ENCODE results near the gene MZF1. TPM values are rescaled to one million over a fixed set of nuclear protein-coding genes. Genes with fewer than 3 reads are reported as not detected.

Gene MZF1
- total and polyA plus RNA-seq, 2 experiments from 2014 or later = 10.2 to 21.8 TPM

DNA sequence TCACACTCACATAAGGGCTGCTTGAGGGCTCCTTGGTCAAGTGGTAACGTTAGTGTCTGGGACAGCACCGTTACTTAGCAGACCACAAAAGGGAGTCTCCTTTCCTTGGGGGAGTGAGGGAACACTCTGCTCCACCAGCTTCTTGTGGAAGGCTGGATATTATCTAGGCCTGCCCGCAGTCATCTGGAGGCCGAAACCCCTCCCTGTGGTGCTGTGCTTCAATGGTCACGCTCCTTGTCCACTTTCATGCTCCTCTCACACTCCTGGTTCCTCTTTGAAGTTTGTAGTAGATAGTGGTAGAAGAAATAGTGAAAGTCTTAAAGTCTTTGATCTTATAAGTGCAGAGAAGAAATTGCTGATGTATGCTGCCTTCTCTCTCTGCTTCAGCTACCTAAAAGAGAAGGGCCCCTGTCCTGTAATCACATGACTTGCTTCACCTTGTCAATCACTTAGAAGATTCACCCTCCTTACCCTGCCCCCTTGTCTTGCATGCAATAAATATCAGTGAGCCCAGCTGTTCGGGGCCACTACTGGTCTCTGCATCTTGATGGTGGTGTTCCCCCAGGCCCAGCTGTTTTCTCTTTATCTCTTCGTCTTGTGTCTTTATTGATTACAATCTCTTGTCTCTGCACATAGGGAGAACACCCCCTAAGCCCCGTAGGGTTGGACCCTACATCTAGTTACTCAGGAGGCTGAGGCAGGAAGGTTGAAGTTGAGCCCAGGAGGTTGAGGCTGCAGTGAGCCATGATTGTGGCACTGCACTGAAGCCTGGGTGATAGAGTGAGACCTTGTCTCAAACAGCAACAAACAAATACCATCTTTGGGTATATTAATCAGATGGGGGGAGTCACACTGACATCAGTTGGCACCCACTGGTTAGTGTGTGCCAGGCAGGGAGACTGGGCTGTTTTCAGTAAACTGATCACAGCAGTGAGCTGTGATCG is 11.6 kb upstream of the MZF1 start:
- Mint-ChIP-seq H3K27me3 (ENCODE audit: insufficient read depth, low read depth, poor library complexity) (peaks cover 10% of the 10 kb centered on the region), H3K36me3 (ENCODE audit: low read depth) (peaks cover 19% of the 10 kb centered on the region), H3K9me3 (peaks cover 3% of the 10 kb centered on the region; the same call in 1 of the 3 replicates), H3K27ac (no peak overlapping the region), H3K4me1 (peaks cover 12% of the 10 kb centered on the region), H3K4me3 (no peak overlapping the region)
- Histone ChIP-seq H3K4me2 (no peak overlapping the region), H3K27me3 (ENCODE audit: insufficient read depth) (no peaks in the 10 kb centered on the region), H2AFZ (no peak overlapping the region), H3K4me3 (no peak overlapping the region), H3F3A (replicated peaks; ENCODE audit: low read depth) (peaks cover 6% of the 10 kb centered on the region; the same call in 1 of the 2 replicates), H3K36me3 (ENCODE audit: insufficient read depth) (no peaks in the 10 kb centered on the region; the same call in 1 of the 2 replicates), H3K27ac (ENCODE audit: low read depth) (no peak overlapping the region), H4K20me1 (replicated peaks; ENCODE audit: insufficient read depth) (0 out of 2 replicates have a peak, but pooled peaks cover 11% of the 10 kb centered on the region), H3K9me2 (ENCODE audit: insufficient read depth) (no peaks in the 10 kb centered on the region), H3K4me1 (ENCODE audit: insufficient read depth) (no peaks in the 10 kb centered on the region), H3K79me2 (replicated peaks; ENCODE audit: insufficient read depth) (peaks cover 3% of the 10 kb centered on the region; the same call in 1 of the 2 replicates)
- TF ChIP-seq NANOG (IDR thresholded peaks at IDR 0.05; ENCODE audit: borderline replicate concordance) (no peak), ZNF114 (CRISPR knock-in tag; IDR thresholded peaks at IDR 0.05) (no peak)
- ATAC-seq = no peak
- no peak for DNase-seq (ENCODE audit: low spot score)

DNA sequence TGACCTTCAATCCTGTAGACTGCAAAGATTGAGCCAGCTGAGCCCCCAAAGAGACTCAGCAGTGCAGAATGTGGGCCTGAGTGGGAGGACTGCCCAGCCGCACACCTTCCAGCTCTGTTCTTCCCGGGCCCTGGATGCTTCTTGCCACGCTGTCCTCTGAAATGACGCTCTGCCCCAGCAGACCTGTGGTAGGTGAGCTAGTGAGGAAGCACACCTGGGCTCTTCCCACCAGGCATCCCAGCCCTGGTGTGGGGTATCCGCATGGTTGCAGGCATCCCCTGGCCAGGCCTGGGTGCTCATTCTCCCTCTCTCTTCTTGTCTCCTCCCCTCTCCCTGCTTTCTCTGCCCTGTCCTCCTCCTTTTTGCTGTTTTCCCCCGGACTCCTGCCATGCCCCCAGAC is 9.8 kb upstream of the MZF1 start:
- no peak for ATAC-seq
- TF ChIP-seq, protein P1, sequence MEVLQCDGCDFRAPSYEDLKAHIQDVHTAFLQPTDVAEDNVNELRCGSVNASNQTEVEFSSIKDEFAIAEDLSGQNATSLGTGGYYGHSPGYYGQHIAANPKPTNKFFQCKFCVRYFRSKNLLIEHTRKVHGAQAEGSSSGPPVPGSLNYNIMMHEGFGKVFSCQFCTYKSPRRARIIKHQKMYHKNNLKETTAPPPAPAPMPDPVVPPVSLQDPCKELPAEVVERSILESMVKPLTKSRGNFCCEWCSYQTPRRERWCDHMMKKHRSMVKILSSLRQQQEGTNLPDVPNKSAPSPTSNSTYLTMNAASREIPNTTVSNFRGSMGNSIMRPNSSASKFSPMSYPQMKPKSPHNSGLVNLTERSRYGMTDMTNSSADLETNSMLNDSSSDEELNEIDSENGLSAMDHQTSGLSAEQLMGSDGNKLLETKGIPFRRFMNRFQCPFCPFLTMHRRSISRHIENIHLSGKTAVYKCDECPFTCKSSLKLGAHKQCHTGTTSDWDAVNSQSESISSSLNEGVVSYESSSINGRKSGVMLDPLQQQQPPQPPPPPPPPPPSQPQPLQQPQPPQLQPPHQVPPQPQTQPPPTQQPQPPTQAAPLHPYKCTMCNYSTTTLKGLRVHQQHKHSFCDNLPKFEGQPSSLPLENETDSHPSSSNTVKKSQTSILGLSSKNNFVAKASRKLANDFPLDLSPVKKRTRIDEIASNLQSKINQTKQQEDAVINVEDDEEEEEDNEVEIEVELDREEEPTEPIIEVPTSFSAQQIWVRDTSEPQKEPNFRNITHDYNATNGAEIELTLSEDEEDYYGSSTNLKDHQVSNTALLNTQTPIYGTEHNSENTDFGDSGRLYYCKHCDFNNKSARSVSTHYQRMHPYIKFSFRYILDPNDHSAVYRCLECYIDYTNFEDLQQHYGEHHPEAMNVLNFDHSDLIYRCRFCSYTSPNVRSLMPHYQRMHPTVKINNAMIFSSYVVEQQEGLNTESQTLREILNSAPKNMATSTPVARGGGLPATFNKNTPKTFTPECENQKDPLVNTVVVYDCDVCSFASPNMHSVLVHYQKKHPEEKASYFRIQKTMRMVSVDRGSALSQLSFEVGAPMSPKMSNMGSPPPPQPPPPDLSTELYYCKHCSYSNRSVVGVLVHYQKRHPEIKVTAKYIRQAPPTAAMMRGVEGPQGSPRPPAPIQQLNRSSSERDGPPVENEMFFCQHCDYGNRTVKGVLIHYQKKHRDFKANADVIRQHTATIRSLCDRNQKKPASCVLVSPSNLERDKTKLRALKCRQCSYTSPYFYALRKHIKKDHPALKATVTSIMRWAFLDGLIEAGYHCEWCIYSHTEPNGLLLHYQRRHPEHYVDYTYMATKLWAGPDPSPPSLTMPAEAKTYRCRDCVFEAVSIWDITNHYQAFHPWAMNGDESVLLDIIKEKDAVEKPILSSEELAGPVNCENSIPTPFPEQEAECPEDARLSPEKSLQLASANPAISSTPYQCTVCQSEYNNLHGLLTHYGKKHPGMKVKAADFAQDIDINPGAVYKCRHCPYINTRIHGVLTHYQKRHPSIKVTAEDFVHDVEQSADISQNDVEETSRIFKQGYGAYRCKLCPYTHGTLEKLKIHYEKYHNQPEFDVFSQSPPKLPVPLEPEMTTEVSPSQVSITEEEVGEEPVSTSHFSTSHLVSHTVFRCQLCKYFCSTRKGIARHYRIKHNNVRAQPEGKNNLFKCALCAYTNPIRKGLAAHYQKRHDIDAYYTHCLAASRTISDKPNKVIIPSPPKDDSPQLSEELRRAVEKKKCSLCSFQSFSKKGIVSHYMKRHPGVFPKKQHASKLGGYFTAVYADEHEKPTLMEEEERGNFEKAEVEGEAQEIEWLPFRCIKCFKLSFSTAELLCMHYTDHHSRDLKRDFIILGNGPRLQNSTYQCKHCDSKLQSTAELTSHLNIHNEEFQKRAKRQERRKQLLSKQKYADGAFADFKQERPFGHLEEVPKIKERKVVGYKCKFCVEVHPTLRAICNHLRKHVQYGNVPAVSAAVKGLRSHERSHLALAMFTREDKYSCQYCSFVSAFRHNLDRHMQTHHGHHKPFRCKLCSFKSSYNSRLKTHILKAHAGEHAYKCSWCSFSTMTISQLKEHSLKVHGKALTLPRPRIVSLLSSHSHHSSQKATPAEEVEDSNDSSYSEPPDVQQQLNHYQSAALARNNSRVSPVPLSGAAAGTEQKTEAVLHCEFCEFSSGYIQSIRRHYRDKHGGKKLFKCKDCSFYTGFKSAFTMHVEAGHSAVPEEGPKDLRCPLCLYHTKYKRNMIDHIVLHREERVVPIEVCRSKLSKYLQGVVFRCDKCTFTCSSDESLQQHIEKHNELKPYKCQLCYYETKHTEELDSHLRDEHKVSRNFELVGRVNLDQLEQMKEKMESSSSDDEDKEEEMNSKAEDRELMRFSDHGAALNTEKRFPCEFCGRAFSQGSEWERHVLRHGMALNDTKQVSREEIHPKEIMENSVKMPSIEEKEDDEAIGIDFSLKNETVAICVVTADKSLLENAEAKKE (CRISPR knock-in tag; IDR thresholded peaks at IDR 0.05) = no peak
- no peak for TF ChIP-seq POLR2AphosphoS5 (IDR thresholded peaks at IDR 0.05; ENCODE audit: low read depth)
- no peak for TF ChIP-seq EZH2phosphoT487 (IDR thresholded peaks at IDR 0.05; ENCODE audit: unreplicated experiment)
- no peak for TF ChIP-seq STAT1 (IDR thresholded peaks at IDR 0.05; ENCODE audit: unreplicated experiment)
- TF ChIP-seq ZNF331 (CRISPR knock-in tag; IDR thresholded peaks at IDR 0.05; ENCODE audit: low read depth) = no peak
- TF ChIP-seq, protein P2, sequence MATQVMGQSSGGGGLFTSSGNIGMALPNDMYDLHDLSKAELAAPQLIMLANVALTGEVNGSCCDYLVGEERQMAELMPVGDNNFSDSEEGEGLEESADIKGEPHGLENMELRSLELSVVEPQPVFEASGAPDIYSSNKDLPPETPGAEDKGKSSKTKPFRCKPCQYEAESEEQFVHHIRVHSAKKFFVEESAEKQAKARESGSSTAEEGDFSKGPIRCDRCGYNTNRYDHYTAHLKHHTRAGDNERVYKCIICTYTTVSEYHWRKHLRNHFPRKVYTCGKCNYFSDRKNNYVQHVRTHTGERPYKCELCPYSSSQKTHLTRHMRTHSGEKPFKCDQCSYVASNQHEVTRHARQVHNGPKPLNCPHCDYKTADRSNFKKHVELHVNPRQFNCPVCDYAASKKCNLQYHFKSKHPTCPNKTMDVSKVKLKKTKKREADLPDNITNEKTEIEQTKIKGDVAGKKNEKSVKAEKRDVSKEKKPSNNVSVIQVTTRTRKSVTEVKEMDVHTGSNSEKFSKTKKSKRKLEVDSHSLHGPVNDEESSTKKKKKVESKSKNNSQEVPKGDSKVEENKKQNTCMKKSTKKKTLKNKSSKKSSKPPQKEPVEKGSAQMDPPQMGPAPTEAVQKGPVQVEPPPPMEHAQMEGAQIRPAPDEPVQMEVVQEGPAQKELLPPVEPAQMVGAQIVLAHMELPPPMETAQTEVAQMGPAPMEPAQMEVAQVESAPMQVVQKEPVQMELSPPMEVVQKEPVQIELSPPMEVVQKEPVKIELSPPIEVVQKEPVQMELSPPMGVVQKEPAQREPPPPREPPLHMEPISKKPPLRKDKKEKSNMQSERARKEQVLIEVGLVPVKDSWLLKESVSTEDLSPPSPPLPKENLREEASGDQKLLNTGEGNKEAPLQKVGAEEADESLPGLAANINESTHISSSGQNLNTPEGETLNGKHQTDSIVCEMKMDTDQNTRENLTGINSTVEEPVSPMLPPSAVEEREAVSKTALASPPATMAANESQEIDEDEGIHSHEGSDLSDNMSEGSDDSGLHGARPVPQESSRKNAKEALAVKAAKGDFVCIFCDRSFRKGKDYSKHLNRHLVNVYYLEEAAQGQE (IDR thresholded peaks at IDR 0.05; ENCODE audit: unreplicated experiment) = no peak
- no peak for TF ChIP-seq JUNB (IDR thresholded peaks at IDR 0.05; ENCODE audit: unreplicated experiment)
- no peak for TF ChIP-seq CREB1 (CRISPR knock-in tag; IDR thresholded peaks at IDR 0.05; ENCODE audit: low read depth)
- no peak for TF ChIP-seq ZNF114 (CRISPR knock-in tag; IDR thresholded peaks at IDR 0.05)
- no peak for TF ChIP-seq EZH2 (IDR thresholded peaks at IDR 0.05; ENCODE audit: low read depth, unreplicated experiment)

More for the DNA sequence above, 9.8 kb upstream of the MZF1 start:
- no peak for DNase-seq (ENCODE audit: low spot score)
- Histone ChIP-seq H3K27ac (ENCODE audit: low read depth) (no peak overlapping the region), H3K36me3 (ENCODE audit: insufficient read depth) (no peaks in the 10 kb centered on the region; the same call in 1 of the 2 replicates), H3K4me3 (no peak overlapping the region), H3K27me3 (ENCODE audit: insufficient read depth) (no peaks in the 10 kb centered on the region), H3K9me2 (ENCODE audit: insufficient read depth) (no peaks in the 10 kb centered on the region), H3K79me2 (replicated peaks; ENCODE audit: insufficient read depth) (peaks cover 11% of the 10 kb centered on the region; the same call in 1 of the 2 replicates), H3F3A (replicated peaks; ENCODE audit: low read depth) (peaks cover 6% of the 10 kb centered on the region; the same call in 1 of the 2 replicates), H2AFZ (no peak overlapping the region), H4K20me1 (replicated peaks; ENCODE audit: insufficient read depth) (0 out of 2 replicates have a peak, but pooled peaks cover 11% of the 10 kb centered on the region), H3K4me1 (ENCODE audit: insufficient read depth) (no peaks in the 10 kb centered on the region), H3K4me2 (no peak overlapping the region)
- Mint-ChIP-seq H3K4me3 (no peak overlapping the region; the same call in 2 of the 3 replicates), H3K27ac (no peak overlapping the region), H3K27me3 (ENCODE audit: insufficient read depth, low read depth, poor library complexity) (peaks cover 10% of the 10 kb centered on the region), H3K36me3 (ENCODE audit: low read depth) (peaks cover 22% of the 10 kb centered on the region), H3K9me3 (peaks cover 3% of the 10 kb centered on the region; the same call in 1 of the 3 replicates), H3K4me1 (peaks cover 12% of the 10 kb centered on the region)
